Adrenal gland (tissue), 12 donors: ENCODE data around the gene PRM2. TPM values are rescaled to one million over a fixed set of nuclear protein-coding genes. Genes with fewer than 3 reads are reported as not detected.

Experiments used
- DNase-seq, 7 donors: peaks; one replicate each; pipeline ENCODE4 v3.0.0-alpha.2; 2019 to 2020
- H3K27ac ChIP-seq, 5 donors: fragments of 200-600 bp; sonication (generic) in 4 of 5; 1 replicate in 3 of 5; 2 replicates in 2 of 5; pipeline versions ENCODE4 v1.5.1 to v1.8.0; 2016 to 2020; ENCODE audit warnings: mild to moderate bottlenecking in 1 of 5
- H3K27me3 ChIP-seq: fragments of 200-600 bp; 2 replicates; pipeline ENCODE4 v1.8.0; 2021
- H3K36me3 ChIP-seq, 2 donors: fragments of 200-600 bp; replicated peaks in 1 of 2; 1 replicate in 1 of 2; 2 replicates in 1 of 2; pipeline versions ENCODE4 v1.5.1 to v1.8.0; 2018 to 2022
- H3K4me1 ChIP-seq, 2 donors: fragments of 200-600 bp; replicated peaks in 1 of 2; 1 replicate in 1 of 2; 2 replicates in 1 of 2; pipeline versions ENCODE4 v1.5.1 to v1.8.0; 2018 to 2021
- H3K4me3 ChIP-seq, 4 donors: fragments of 200-600 bp; sonication (generic) in 3 of 4; one replicate each; pipeline ENCODE4 v1.5.1; 2016 to 2018
- H3K9me3 ChIP-seq, 3 donors: fragments of 200-600 bp; sonication (generic) in 1 of 3; replicated peaks in 1 of 3; 1 replicate in 2 of 3; 2 replicates in 1 of 3; pipeline versions ENCODE4 v1.5.1 to v1.8.0; 2016 to 2021
- CTCF ChIP-seq, 6 experiments: fragments of 450-650 bp in 4 of 6; fragments of 200-600 bp in 2 of 6; sonication (generic) in 1 of 6; IDR thresholded peaks; 1 replicate in 5 of 6; 2 replicates in 1 of 6; pipeline versions ENCODE4 v1.5.1 to v1.8.0; 2016 to 2021; ENCODE audit warnings: antibody characterized with exemption in 6 of 6, mild to moderate bottlenecking in 2 of 6, moderate library complexity in 1 of 6
- POLR2A ChIP-seq, 2 donors: fragments of 450-650 bp; IDR thresholded peaks; one replicate each; pipeline ENCODE4 v1.6.1; 2017; ENCODE audit warnings: antibody characterized with exemption in 2 of 2, mild to moderate bottlenecking in 2 of 2, moderate library complexity in 1 of 2
- WGBS, 4 donors: extraction: QIAGEN DNeasy Blood & Tissue Kit in 2 of 4; methylation state at CpG; one replicate each; pipeline versions ENCODE4 v1.1.5 to v1.1.7; 2013 to 2017; 5-methylcytosine and 5-hydroxymethylcytosine counted together
- intact Hi-C, 2 donors: fragments of 100-400 bp; cut with DNase I; formaldehyde crosslinking; loops; one replicate each; pipeline versions ENCODE4 v1.14.1 to v1.15.0; 2022 to 2023
- polyA plus RNA-seq, 3 donors: library from polyadenylated mRNA; stranded (reverse); fragments of 200-250 nt in 2 of 3; fragments of 350-450 nt in 1 of 3; fragmentation: Illumina TruSeq in 1 of 3; extraction: RNeasy Lipid Tissue Mini Kit (QIAGEN cat#74804) in 1 of 3; gene quantifications; one replicate each; pipeline ENCODE4 v1.2.3, GENCODE V29; 2013 to 2014
- total RNA-seq, 9 donors: library from RNA; depleted of rRNA in 4 of 9; stranded (reverse); fragments of >200 nt in 4 of 9; fragments of 120-200 nt in 1 of 9; fragmentation: NEBNext Ultra II Directional in 1 of 9; extraction: Animal tissue kit (Norgen Biotek cat#: 25700) in 1 of 9; gene quantifications; one replicate each; pipeline versions ENCODE4 v1.1.0 to v1.2.4, GENCODE V29; 2013 to 2023
- donor health status: healthy with polysubstance abuse.
- donor health status: Bipolar disorder and iron deficiency.
- donor health status: DM: yes; HTN: yes; CAD: no.
- donor health status: DM: no; HTN: no; CAD: no.
- donor health status: DM: no; HTN: no; CAD: no.
- donor health status: DM: yes; HTN: yes; CAD: no.

Gene PRM2
- total and polyA plus RNA-seq, 12 donors = not detected

DNA sequence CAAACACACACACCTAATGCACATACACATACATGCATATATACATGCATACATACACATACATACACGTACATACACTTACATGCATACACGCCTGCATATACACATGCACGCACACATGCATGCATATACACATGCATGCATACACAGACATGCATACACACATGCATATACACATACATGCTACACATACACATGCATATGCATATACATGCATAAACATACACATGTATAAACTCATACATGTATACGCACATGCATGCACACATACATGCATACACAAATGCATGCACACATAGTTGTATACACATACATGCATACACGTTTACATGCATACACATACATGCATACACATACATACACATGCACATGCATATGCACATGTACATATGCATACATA lies 45.4 kb upstream of the PRM2 start:
- H3K4me3 ChIP-seq = no peak overlapping the region
- peaks cover 0 to 3% of the 10 kb centered on the region in 2 donors for H3K4me1 ChIP-seq
- 65 to 81% (median 71%) methylated on average over 5 of the region's 5 CpGs for WGBS, 4 donors
- H3K36me3 ChIP-seq = no peaks in the 10 kb centered on the region
- no peaks in the 10 kb centered on the region for H3K27me3 ChIP-seq
- no peak for DNase-seq
- no peaks in the 10 kb centered on the region for H3K9me3 ChIP-seq
- H3K27ac ChIP-seq = no peak overlapping the region
- intact Hi-C loops = no loop called here
- TF ChIP-seq POLR2A (IDR thresholded peaks at IDR 0.05) (no peak), CTCF (IDR thresholded peaks at IDR 0.05) (no peak)

DNA sequence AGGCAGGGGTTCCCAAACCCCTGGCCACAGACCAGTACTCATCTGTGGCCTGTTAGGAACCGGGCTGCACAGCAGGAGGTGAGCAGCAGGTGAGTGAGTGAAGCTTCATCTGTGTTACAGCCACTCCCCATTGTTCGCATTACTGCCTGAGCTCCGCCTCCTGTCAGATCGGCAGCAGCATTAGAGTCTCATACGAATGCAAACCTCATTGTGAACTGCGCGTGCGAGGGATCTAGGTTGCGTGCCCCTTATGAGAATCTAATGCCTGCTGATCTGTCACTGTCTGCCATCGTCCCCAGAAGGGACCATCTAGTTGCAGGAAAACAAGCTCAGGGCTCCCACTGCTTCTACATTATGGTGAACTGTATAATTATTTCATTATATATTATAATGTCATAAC lies 43.9 kb upstream of the PRM2 start:
- DNase-seq = no peak
- TF ChIP-seq POLR2A (IDR thresholded peaks at IDR 0.05) (no peak), CTCF (IDR thresholded peaks at IDR 0.05) (no peak)
- Histone ChIP-seq H3K36me3 (no peaks in the 10 kb centered on the region), H3K27me3 (no peaks in the 10 kb centered on the region), H3K9me3 (no peaks in the 10 kb centered on the region), H3K4me3 (no peak overlapping the region), H3K4me1 (no peaks in the 10 kb centered on the region), H3K27ac (no peak overlapping the region)
- 81 to 92% (median 86%) methylated on average over 9 to 10 of the region's 10 CpGs for WGBS, 4 donors
- intact Hi-C loops = no loop called here

DNA sequence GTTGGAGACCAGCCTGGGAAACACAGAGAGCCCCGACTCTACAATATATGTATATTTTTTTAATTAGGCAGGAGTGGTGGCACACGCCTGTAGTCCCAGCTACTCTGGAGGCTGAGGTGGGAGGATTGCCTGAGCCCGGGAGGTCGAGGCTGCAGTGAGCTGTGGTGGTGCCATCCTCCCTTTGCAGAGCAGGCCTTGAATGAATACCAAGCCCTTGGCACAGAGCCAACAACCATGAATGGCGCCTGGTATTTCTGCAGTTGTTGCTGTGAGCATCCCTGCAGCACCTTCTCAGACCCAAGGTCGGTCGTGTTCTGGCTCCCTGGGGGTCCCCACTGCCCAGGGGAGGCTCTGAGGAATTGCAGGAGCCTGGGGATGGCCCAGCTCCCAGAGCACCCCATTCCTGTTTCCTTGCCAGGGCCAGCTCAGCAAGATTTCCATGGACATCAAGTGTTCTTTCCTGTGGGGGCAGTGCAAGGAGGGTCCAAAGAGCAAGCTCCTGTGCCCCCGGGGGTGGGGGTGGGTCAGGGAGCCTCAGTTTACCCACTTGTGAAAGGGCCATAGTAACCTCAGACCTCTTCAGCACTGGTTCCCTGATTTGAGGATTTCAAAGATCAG lies 43.4 kb upstream of the PRM2 start:
- no peaks in the 10 kb centered on the region for H3K9me3 ChIP-seq
- DNase-seq = peak in 3 of 7 donors; percentile 28 to 62 (median 41)
- intact Hi-C loops = no loop called here
- TF ChIP-seq POLR2A (IDR thresholded peaks at IDR 0.05) (no peak), CTCF (IDR thresholded peaks at IDR 0.05) (no peak)
- H3K4me1 ChIP-seq = no peaks in the 10 kb centered on the region
- H3K4me3 ChIP-seq = no peak overlapping the region
- no peaks in the 10 kb centered on the region for H3K27me3 ChIP-seq
- H3K27ac ChIP-seq = no peak overlapping the region
- no peaks in the 10 kb centered on the region for H3K36me3 ChIP-seq
- WGBS, 4 donors = 54 to 71% (median 56%) methylated on average over 4 to 8 of the region's 8 CpGs

DNA sequence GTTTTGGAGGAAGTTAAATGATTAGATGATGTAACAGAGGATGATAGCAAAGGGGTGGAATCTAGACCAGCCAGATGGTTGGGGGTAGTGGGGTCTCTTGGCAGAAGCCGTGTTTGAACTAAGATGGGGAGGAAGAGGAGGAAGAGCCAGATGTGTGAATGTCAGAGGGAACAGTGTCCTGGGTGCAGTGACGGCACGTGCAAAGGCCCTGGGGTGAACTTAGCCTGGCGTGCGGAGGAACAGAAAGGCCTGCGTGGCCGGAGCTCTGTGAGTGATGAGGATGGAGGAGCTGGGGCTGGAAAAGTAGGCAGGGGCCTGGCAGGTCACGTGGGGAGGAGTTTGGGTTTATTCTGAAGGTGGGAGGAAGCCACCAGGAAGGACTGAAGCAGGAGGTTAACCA lies 42.5 kb upstream of the PRM2 start:
- WGBS, 4 donors = 78 to 91% (median 88%) methylated on average over 8 of the region's 8 CpGs
- H3K27ac ChIP-seq = no peak overlapping the region
- TF ChIP-seq CTCF (IDR thresholded peaks at IDR 0.05) (no peak), POLR2A (IDR thresholded peaks at IDR 0.05) (no peak)

More for the DNA sequence above, 42.5 kb upstream of the PRM2 start:
- H3K36me3 ChIP-seq = no peaks in the 10 kb centered on the region
- intact Hi-C loops = no loop called here
- no peak overlapping the region for H3K4me3 ChIP-seq
- no peaks in the 10 kb centered on the region for H3K27me3 ChIP-seq
- no peaks in the 10 kb centered on the region for H3K9me3 ChIP-seq
- DNase-seq = no peak
- H3K4me1 ChIP-seq = no peaks in the 10 kb centered on the region
